DOHH2 (cell line): ENCODE data around the gene TCF3.

Experiments
- CTCF ChIP-seq: fragments of 200-600 bp; sonication (generic); IDR thresholded peaks from one replicate; pipeline ENCODE4 v1.5.1; 2014; ENCODE audit warnings: antibody characterized with exemption, mild to moderate bottlenecking, low read depth, low read length; ENCODE audit not compliant: poor library complexity, severe bottlenecking
- EZH2phosphoT487 ChIP-seq: fragments of 200-600 bp; sonication (generic); IDR thresholded peaks from 2 replicates; pipeline ENCODE4 v1.6.1; 2017; ENCODE audit warnings: borderline replicate concordance, mild to moderate bottlenecking, antibody characterized with exemption, low read length, moderate library complexity, mixed read lengths

- no peak for TF ChIP-seq CTCF
- no peak for TF ChIP-seq EZH2phosphoT487
These were observed 1.5 kb downstream of the TCF3 start for GRCh38 chr19:1650650-1651567.
